ENCODE data around the gene CBL. TPM values are rescaled to one million over a fixed set of nuclear protein-coding genes. Genes with fewer than 3 reads are reported as not detected.

The CBL gene
- total RNA-seq, 1 experiment from 2014 or later, result 56.4 TPM

DNA sequence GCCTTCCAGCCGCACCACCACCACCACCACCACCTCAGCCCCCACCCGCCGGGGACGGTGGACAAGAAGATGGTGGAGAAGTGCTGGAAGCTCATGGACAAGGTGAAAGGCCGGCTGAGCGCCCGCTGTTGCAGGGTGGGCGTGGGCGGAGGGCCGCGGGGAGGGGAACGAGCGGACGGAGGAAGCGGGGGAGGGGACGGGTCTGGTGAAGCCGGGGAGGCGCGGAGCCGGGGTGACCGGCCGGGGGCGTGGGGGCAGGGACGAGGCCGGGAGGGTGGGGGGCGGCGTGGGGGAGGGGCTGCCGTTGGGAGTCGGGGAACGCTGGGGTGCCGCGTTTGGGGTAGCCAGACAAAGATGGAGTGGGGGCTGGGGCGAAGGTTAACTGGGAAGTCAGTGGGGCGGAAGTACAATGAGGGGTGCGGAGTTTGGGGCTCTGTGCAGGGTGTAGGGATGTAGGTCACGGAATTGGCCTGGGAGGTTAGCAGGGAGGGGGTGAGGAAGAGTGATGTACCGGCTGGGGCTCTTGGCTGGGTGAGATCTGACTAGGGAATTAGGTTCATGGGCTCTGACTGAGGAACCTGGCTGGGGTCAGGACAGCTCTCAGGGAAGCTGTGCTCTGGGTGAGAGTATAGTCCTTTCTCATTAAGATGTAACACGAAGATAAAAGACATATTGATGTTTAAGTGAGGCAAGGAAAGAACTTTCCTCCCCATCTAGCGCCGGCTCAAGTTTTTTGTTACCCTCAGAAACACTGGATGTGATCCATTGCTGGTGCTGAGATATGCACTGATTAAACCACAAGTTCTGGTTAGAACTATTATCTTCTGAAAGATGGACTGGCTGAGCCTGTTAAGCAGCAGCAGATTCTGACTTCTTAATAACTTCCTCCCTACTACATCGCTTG, 624 bp downstream of the CBL start:
- Mint-ChIP-seq H3K36me3 (ENCODE audit: insufficient read depth in 1 of 3, low read depth in 3 of 3) (no peaks in the 10 kb centered on the region), H3K4me1 (peaks cover 33 to 38% of the 10 kb centered on the region in 2 experiments), H3K4me3 (peak overlapping the region; percentile 87 to 98), H3K27ac (peak overlapping the region; percentile 77 to 94 (median 91)), H3K9me3 (peaks cover 0 to 3% of the 10 kb centered on the region in 2 experiments; a peak in 1 of 5 replicates), H3K27me3 (ENCODE audit: low read depth) (no peaks in the 10 kb centered on the region)
- Histone ChIP-seq H3K4me2 (ENCODE audit: insufficient read depth, insufficient read length, low read length) (peak overlapping the region; percentile 80), H2BK15ac (ENCODE audit: low read depth, low read length) (no peak overlapping the region; the same call in 1 of the 2 replicates), H2BK120ac (ENCODE audit: low read depth, low read length, poor library complexity, severe bottlenecking) (no peak overlapping the region), H2AFZ (ENCODE audit: low read length) (no peak overlapping the region), H2AK5ac (ENCODE audit: insufficient read length, low read length) (no peak overlapping the region), H3K23me2 (ENCODE audit: insufficient read length, low read depth, low read length, poor library complexity, severe bottlenecking) (peaks cover 9% of the 10 kb centered on the region), H4K8ac (replicated peaks; ENCODE audit: insufficient read length, low read depth, low read length) (no peak overlapping the region), H3K79me1 (ENCODE audit: insufficient read depth, low read depth, low read length, poor library complexity, severe bottlenecking) (no peaks in the 10 kb centered on the region), H3K27me3 (ENCODE audit: insufficient read depth, low read length) (no peaks in the 10 kb centered on the region), H3K56ac (ENCODE audit: insufficient read length, low read depth, low read length) (no peak overlapping the region), H4K91ac (ENCODE audit: insufficient read length, low read depth, low read length) (no peak overlapping the region), H2BK5ac (ENCODE audit: insufficient read length, low read length) (no peak overlapping the region), H4K5ac (ENCODE audit: insufficient read length, low read depth, low read length) (no peak overlapping the region), H3K27ac (ENCODE audit: insufficient read length, low read depth, low read length) (no peak overlapping the region), H3K79me2 (ENCODE audit: insufficient read depth, low read length) (peaks cover 31% of the 10 kb centered on the region; the same call in 1 of the 2 replicates), H3K18ac (ENCODE audit: insufficient read length, low read depth, low read length) (peak overlapping the region; percentile 85), H2BK20ac (ENCODE audit: low read depth, low read length, poor library complexity, severe bottlenecking) (no peak overlapping the region), H3K4me1 (ENCODE audit: insufficient read depth, low read length) (no peaks in the 10 kb centered on the region; the same call in 1 of the 2 replicates), H3T11ph (ENCODE audit: low read length) (no peak overlapping the region), H3K9me3 (ENCODE audit: control insufficient read depth, low read depth, low read length) (no peaks in the 10 kb centered on the region), H4K20me1 (ENCODE audit: control insufficient read depth, insufficient read depth, insufficient read length) (no peaks in the 10 kb centered on the region), H2BK12ac (ENCODE audit: insufficient read length, low read depth, low read length) (no peak overlapping the region), H3K4ac (ENCODE audit: low read depth, low read length) (no peak overlapping the region), H3K9ac (ENCODE audit: extremely low read depth, insufficient read length, low read length) (peak overlapping the region; percentile 64), H3K23ac (ENCODE audit: insufficient read length, low read depth, low read length) (no peak overlapping the region), H3K14ac (ENCODE audit: insufficient read depth, low read length) (peak overlapping the region; percentile 88; the same call in 1 of the 2 replicates)
- TF ChIP-seq, protein P1, sequence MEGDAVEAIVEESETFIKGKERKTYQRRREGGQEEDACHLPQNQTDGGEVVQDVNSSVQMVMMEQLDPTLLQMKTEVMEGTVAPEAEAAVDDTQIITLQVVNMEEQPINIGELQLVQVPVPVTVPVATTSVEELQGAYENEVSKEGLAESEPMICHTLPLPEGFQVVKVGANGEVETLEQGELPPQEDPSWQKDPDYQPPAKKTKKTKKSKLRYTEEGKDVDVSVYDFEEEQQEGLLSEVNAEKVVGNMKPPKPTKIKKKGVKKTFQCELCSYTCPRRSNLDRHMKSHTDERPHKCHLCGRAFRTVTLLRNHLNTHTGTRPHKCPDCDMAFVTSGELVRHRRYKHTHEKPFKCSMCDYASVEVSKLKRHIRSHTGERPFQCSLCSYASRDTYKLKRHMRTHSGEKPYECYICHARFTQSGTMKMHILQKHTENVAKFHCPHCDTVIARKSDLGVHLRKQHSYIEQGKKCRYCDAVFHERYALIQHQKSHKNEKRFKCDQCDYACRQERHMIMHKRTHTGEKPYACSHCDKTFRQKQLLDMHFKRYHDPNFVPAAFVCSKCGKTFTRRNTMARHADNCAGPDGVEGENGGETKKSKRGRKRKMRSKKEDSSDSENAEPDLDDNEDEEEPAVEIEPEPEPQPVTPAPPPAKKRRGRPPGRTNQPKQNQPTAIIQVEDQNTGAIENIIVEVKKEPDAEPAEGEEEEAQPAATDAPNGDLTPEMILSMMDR (conservative IDR thresholded peaks at IDR 0.05), result no peak
- no CpG with 5 or more reads among the region's 41 CpGs for whole genome bisulfite sequencing (ENCODE audit: extremely low coverage, insufficient read length, low lambda C conversion rate)
- DNase-seq, result peak; percentile 62

Measured in H9 (cell line).